Stimulated activated CD4-positive, alpha-beta T cell treated with anti-CD3 and anti-CD28 coated beads, TNF-alpha, amount 100 ng/mL, for 48 hours (primary cell): ENCODE results near the gene NPL.
A peak's percentile ranks its signal among the peaks of the same experiment; 100 is the strongest.

Source experiments
- DNase-seq, 3 donors: peaks; one replicate each; pipeline ENCODE4 v3.0.0-alpha.2; 2020; ENCODE audit warnings: low read depth in 3 of 3

NPL gene

GRCh38 chr1:182778862-182779261 is 10.7 kb upstream of the NPL start:
- DNase-seq: no peak

GRCh38 chr1:182779530-182779929 is 10.0 kb upstream of the NPL start:
- no peak for DNase-seq

DNA sequence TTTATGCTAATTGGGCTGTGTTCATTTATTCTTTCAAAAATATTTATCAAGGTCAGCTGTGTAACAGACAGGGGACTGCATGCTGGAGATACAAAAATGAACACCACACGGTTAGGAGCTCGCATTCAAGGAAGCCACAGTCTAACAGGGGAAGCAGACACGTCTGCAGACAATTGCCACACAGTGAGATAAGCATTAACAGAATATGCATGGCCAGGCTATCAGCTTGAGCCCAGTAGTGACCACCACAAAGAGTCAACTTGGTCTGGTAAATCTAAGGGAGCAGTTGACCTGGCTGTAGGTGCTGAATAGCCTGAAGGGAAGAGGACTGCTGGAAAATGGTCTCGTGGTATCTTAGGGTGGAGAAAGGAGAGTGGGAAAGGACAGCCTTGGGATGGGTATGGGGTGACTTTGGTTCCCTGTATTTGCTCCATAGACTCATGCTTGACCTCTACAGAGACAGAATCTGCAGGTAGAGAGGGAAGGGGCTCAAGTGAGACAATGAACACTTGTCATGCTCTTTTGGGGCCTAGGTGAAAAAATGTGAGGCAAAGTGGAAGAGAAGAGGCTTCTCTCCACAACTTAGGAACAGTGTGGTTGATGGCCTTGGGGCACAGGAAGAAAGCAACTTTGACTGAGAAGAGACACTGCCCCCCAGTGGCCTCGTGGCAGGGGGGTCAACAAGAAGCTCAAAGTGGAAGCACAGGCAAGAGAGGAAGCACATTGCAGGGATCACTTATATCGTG is 7.6 kb upstream of the NPL start:
- peak; percentile 43 to 60 (median 53) for DNase-seq

DNA sequence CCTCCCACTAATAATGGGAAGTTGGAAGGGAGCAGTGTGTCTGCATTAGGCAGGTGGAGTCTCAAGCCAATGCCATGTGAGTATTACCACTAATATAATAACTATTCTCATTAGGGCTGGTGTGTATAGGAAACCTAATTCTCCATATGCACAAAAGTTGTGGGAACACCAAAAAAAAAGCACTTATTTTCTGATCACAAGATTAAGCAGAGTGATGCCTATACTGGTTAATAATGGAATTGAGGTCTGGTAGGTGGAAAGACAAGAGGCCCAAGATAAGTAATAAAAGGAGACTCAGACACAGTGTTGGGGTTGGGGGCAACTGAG is 7.0 kb upstream of the NPL start:
- DNase-seq: no peak

DNA sequence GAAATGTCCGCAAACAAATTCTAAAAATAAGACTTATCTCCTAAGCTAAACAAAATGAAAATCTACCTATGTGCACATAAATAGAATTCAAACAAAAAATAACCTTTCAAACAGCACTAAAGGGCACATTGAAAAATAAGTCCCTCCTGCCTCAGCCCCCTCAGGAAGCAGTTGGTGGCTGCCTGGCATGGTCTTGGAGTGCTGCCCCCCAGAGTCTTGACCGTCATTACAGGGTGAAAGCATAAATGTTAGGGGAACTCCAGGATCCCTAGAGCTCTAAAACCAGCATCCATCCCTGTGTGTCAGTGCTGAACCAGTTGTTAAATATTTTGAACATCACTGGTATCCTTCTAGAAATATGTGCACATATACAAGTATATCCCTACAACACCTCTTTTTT is 6.5 kb upstream of the NPL start:
- no peak for DNase-seq

GRCh38 chr1:182784556-182785171 is 4.9 kb upstream of the NPL start:
- no peak for DNase-seq

DNA sequence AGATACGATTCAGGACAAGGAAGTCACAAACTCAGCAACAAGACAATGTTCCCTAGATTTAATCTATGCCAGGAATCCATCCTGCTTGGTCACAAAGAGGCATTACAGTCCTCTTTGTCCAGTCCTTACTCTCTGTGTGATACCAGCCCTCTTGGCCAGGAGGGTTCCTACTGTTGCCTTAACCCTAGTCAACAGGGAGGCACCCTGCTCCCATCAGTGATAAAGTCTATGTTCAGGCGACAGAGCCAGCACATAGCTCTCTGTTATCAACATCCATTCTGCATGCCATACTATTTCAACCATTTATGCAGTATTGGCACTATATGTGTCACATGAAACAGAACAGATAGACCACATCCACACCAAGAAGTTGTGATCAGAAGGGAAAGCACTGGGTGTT is 4.4 kb upstream of the NPL start:
- no peak for DNase-seq

DNA sequence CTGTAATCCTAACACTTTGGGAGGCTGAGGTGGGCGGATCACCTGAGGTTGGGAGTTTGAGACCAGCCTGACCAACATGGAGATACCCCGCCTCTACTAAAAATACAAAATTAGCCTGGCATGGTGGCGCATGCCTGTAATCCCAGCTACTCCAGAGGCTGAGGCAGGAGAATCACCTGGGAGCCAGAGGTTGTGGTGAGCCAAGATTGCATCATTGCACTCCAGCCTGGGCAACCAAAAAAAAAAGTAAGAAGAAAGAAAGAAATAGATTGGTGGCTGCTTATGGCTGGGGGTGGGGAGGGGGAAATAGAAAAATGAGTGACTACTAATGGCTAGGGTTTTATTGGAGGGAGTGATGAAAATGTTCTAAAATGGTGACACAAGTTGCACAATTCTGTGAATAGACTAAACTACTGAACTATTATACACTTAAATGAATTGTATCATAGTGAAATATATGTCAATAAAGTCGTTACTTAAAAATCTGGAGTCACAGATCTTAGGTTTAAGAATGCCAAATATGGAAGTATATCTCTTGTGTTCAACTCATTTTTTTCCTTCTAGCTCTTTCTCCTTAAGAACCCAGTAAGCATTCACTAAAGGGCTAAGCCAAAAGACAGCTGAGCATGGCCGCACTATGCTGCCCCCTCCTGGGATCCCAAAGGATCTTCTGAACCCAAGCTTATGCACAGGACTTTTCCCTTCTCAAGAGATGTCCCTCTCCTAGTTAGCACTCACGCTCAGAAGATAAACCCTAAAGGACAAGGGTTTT is 3.2 kb upstream of the NPL start:
- peak in 2 of 3 donors; percentile 12 to 22 for DNase-seq

DNA sequence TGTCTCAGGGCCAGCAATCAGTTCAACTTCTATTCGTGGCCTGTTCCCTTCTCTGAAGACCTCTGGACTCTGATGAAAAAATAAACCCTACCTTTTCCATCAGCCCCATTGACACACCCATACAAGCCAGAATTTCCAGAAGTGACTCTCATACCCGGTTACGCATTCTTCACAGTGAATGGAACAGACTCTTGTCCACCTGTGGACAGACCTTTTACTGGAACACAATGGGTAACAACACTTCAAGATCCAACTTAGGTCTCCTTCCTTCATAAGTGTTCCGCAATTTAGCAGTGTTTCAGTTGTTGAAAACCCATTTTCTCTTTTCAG is 2.6 kb upstream of the NPL start:
- DNase-seq: no peak

- no peak for DNase-seq
Observed at GRCh38 chr1:182791281-182792179, 2.0 kb downstream of the NPL start.

- DNase-seq: no peak
Observed at GRCh38 chr1:182794091-182794490, 4.5 kb downstream of the NPL start.

- no peak for DNase-seq
Observed at GRCh38 chr1:182794676-182795201, 5.2 kb downstream of the NPL start.

GRCh38 chr1:182795563-182796228 is 6.1 kb downstream of the NPL start:
- no peak for DNase-seq

DNA sequence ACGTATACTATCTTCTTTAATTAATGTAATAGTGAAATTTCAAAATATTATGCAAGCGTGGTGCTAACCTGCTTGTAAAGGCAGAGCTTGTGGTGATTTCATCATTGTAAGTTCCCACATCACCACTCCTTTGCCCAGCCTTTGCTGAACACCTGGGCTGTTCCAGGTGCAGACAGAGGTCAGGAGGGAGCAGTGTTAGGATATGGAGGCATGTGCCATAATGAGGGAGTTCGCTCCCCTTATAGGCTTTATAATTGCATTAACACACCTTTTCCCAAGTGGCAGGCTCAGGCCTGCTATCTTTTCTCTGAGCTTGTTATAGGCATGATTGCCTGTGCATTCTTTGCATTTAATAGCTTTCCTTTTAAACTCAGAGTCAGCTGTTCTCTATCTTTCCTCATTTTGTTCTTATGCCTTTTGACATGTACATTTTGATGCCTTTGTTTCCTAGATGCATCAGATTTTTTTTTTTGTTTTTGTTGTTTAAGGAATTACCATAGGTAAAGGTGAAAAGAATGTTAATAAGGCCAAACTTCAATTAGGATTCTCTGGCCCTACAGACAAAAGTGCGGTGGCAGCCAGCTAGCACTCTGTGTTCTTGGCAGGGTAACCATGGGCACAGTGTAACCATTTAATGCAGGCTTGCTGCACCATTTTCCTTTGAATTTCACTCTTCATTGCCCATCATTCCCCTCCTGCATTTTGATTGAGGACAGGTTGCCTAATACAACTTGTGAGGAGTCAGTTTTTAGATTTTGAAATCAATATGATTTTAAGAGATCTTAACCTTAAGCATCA is 12.6 kb downstream of the NPL start:
- no peak for DNase-seq

DNA sequence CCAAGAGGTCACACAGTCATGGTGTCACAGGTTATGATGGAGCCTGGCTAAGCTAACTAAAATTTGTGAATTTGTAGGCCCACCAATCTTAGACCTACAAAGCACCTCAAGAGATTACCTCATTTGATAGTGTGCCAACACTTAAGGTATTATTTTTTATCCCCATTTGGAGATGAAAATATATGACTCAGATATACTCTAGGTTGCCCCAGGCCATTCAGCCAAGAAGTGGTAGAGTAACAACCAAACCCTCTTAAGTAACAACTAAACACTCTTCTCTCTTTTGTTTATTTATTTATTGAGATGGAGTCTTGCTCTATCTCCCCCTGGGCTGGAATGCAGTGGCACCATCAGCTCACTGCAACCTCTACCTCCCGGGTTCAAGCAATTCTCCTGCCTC is 14.3 kb downstream of the NPL start:
- DNase-seq: no peak

- no peak for DNase-seq
Observed at GRCh38 chr1:182806015-182806678, 16.6 kb downstream of the NPL start.

GRCh38 chr1:182807907-182808306 is 18.3 kb downstream of the NPL start:
- DNase-seq: no peak

DNA sequence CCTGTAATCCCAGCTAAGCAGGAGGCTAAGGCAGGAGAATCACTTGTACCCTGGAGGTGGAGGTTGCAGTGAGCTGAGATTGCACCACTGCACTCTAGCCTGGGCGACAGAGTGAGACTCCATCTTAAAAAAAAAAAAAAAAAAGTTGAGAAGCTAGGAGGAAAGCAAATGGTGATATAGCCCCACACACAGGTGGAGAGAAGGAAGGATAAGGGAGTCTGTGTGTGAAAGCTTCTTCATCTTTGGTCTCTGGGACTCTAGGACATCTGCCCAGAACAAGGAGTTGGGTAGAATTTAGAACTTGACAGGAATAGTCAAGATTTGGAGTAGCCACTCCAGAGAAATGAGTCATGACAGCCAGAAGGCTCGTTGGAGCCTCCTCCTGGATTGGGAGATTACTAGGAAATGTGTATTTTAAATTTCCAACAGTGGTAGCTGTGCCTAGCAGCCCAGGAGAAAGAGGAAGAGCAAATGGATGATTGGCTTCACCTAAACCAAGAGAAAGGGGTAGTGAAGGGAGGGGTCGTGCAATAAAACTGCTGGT is 19.9 kb downstream of the NPL start:
- no peak for DNase-seq

DNA sequence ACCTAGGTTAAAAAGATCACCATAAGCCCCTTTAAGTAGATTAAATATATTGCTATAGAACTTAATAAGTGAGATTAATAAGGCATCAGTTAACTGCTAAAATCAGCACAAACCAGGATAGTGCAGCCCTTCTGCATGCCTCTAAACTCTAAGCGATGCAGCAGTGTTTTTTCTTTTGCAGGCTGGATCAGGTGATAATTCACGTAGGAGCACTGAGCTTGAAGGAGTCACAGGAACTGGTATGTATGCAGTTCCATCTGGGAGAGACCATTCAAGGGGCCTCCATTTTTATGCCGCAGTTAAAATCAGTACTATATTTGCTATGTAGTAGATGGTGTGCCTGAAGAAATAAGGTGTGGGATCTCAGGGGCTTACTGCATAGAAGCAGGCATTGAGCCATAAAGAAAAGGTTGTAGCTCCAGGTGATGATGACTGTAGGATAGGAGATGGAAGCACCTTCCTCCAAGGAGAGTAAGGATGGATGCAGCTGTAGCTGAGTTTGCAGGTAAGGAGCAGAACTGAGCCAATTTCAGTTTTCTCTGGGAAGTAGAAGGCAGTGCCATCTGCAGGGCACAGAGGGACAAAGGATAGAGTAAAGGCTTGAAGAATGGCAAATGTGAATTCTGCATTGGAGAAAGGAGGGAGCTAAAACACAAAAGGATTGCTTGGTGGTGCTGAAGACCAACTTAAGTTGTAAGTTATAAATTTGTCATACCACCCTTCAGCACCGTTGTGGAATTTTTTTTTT is 22.6 kb downstream of the NPL start:
- no peak for DNase-seq
